ENCODE data around the gene OR13C4. TPM values are rescaled to one million over a fixed set of nuclear protein-coding genes. Genes with fewer than 3 reads are reported as not detected.

Gene OR13C4
- total RNA-seq, 4 donors from 2014 or later: not detected

DNA sequence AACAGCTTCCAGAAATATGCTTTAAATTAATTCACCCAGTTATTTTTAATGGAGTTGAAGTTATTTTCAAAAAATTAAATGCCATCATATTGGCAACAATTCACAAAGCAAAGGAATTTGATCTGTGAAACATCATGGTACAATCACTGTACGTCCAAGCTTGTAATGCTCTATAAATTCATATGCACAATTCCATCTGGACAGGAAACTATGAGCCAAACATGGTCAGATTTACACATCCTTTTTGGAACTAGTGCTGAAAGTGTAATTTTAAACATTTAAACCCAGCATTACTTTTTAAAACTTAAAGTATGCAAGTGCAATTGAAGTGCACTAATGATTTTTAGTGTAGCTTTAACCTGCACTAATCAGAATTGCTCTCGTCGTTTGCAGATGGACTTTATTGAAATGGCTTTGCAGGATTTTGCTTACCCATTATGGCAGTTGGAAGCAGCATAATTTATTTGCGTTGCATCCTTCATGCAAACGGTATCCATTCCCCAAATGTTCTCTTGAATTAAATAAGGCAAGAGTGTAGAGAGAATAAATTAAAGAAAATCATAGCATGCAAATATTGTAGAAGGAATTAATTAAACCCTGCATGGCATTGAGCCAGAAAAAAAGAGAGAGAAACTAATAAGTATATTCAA, 44.0 kb downstream of the OR13C4 start:
- no peak for DNase-seq (ENCODE audit: extremely low spot score)
- Histone ChIP-seq H3K9me3 (no peaks in the 10 kb centered on the region), H3K4me1 (no peaks in the 10 kb centered on the region), H3K4me3 (no peak overlapping the region), H3K27me3 (no peaks in the 10 kb centered on the region), H3K27ac (replicated peaks in 1 of 4) (no peak overlapping the region), H3K36me3 (no peaks in the 10 kb centered on the region)
- intact Hi-C loops (cut with DNase I): no loop called here
- TF ChIP-seq, protein P1, sequence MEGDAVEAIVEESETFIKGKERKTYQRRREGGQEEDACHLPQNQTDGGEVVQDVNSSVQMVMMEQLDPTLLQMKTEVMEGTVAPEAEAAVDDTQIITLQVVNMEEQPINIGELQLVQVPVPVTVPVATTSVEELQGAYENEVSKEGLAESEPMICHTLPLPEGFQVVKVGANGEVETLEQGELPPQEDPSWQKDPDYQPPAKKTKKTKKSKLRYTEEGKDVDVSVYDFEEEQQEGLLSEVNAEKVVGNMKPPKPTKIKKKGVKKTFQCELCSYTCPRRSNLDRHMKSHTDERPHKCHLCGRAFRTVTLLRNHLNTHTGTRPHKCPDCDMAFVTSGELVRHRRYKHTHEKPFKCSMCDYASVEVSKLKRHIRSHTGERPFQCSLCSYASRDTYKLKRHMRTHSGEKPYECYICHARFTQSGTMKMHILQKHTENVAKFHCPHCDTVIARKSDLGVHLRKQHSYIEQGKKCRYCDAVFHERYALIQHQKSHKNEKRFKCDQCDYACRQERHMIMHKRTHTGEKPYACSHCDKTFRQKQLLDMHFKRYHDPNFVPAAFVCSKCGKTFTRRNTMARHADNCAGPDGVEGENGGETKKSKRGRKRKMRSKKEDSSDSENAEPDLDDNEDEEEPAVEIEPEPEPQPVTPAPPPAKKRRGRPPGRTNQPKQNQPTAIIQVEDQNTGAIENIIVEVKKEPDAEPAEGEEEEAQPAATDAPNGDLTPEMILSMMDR (IDR thresholded peaks at IDR 0.05): no peak
- TF ChIP-seq EP300 (IDR thresholded peaks at IDR 0.05) (no peak), POLR2AphosphoS5 (IDR thresholded peaks at IDR 0.05) (no peak), POLR2A (IDR thresholded peaks at IDR 0.05; ENCODE audit: low read depth) (no peak)
- 59% methylated on average over 5 of the region's 5 CpGs for WGBS

Other genes with a start within 250 kb of the OR13C4 start
- not detected for gene OR13F1, start 22.9 kb downstream of the OR13C4 start, total RNA-seq
- gene OR13C3, start 9.6 kb upstream of the OR13C4 start, total RNA-seq: not detected
- gene OR13C8, start 42.0 kb upstream of the OR13C4 start, total RNA-seq: not detected
- gene OR13C5, start 72.2 kb upstream of the OR13C4 start, total RNA-seq: not detected
- gene OR13C2, start 78.4 kb upstream of the OR13C4 start, total RNA-seq: under 1 TPM in 1 of 4 donors, not detected in 3; 0.34 TPM
- gene OR13C9, start 91.0 kb upstream of the OR13C4 start, total RNA-seq: not detected
- gene OR13D1, start 167.3 kb upstream of the OR13C4 start, total RNA-seq: not detected
- gene NIPSNAP3A, start 220.5 kb upstream of the OR13C4 start, total RNA-seq: 10 to 100 TPM; 19.0 to 33.3 (median 29.7) TPM
- 1 to 10 TPM in 3 of 4 donors, under 1 TPM in 1; 0.42 to 5.1 (median 2.9) TPM for gene NIPSNAP3B, start 236.9 kb upstream of the OR13C4 start, total RNA-seq

All from esophagus muscularis mucosa (tissue), 4 donors.